ENCODE measurements around the gene ZNF841. TPM values are rescaled to one million over a fixed set of nuclear protein-coding genes. Genes with fewer than 3 reads are reported as not detected.

ZNF841 gene
- total and polyA plus RNA-seq, 2 of the 13 experiments (the other 11 are each of a cell fraction or from before 2014, with no cell fraction given): 6.2 to 14.2 TPM

- TF ChIP-seq RERE (CRISPR knock-in tag; IDR thresholded peaks at IDR 0.05; ENCODE audit: low read depth) (no peak), JUN (CRISPR knock-in tag; IDR thresholded peaks at IDR 0.05) (no peak), CSRNP1 (CRISPR knock-in tag; IDR thresholded peaks at IDR 0.05) (no peak), YEATS2 (CRISPR knock-in tag; IDR thresholded peaks at IDR 0.05; ENCODE audit: borderline replicate concordance) (no peak), ZSCAN31 (CRISPR knock-in tag; IDR thresholded peaks at IDR 0.05; ENCODE audit: low read depth) (no peak), PAF1 (CRISPR knock-in tag; IDR thresholded peaks at IDR 0.05) (no peak), U2AF2 (IDR thresholded peaks at IDR 0.05; ENCODE audit: low read depth, low read length) (no peak), RAD51 (IDR thresholded peaks at IDR 0.05; ENCODE audit: borderline replicate concordance) (no peak), ATAD3A (CRISPR knock-in tag; IDR thresholded peaks at IDR 0.05) (no peak), SMC3 (IDR thresholded peaks at IDR 0.05; ENCODE audit: low read length) (no peak), ZNF775 (CRISPR knock-in tag; IDR thresholded peaks at IDR 0.05; ENCODE audit: borderline replicate concordance) (no peak), ZNF629 (CRISPR knock-in tag; conservative IDR thresholded peaks at IDR 0.05) (no peak), ZBTB1 (CRISPR knock-in tag; IDR thresholded peaks at IDR 0.05; ENCODE audit: borderline replicate concordance) (no peak), IRF2 (CRISPR knock-in tag; IDR thresholded peaks at IDR 0.05) (0 out of 2 replicates have a peak, but pooled peaks have one; percentile 18), ZNF552 (CRISPR knock-in tag; IDR thresholded peaks at IDR 0.05; ENCODE audit: borderline replicate concordance) (no peak), HOMEZ (CRISPR knock-in tag; IDR thresholded peaks at IDR 0.05; ENCODE audit: low read depth) (peak; percentile 65; the same call in 1 of the 2 replicates), MED1 (CRISPR knock-in tag; IDR thresholded peaks at IDR 0.05) (peak; percentile 44; the same call in 1 of the 2 replicates), POGZ (CRISPR knock-in tag; IDR thresholded peaks at IDR 0.05) (peak; percentile 42; the same call in 1 of the 2 replicates), ZSCAN12 (CRISPR knock-in tag; IDR thresholded peaks at IDR 0.05) (no peak), MED13 (CRISPR knock-in tag; IDR thresholded peaks at IDR 0.05) (no peak), IRF9 (CRISPR knock-in tag; IDR thresholded peaks at IDR 0.05; ENCODE audit: borderline replicate concordance) (no peak)
Measured at GRCh38 chr19:52099497-52100138, 4.1 kb upstream of the ZNF841 start (continued).

All from HepG2 (cell line).